Nephron progenitor cell (in vitro differentiated cells): ENCODE results near the gene ZFP92.

Experiments used
- DNase-seq: peaks from one replicate; pipeline ENCODE4 v3.0.0; 2021
- H3K27ac Mint-ChIP-seq: 2 replicates; pipeline ENCODE4 v1.8.0; 2021; ENCODE audit warnings: mild to moderate bottlenecking, moderate library complexity, mixed read lengths
- H3K27me3 Mint-ChIP-seq: 2 replicates; pipeline ENCODE4 v1.8.0; 2021; ENCODE audit warnings: mild to moderate bottlenecking, low read depth, mixed read lengths; ENCODE audit not compliant: poor library complexity
- H3K36me3 Mint-ChIP-seq: 2 replicates; pipeline ENCODE4 v1.8.0; 2021; ENCODE audit warnings: low read depth, mixed read lengths
- H3K4me1 Mint-ChIP-seq: 2 replicates; pipeline ENCODE4 v1.8.0; 2021; ENCODE audit warnings: mixed read lengths
- H3K4me3 Mint-ChIP-seq: 2 replicates; pipeline ENCODE4 v1.8.0; 2021; ENCODE audit warnings: mild to moderate bottlenecking, moderate library complexity, mixed read lengths
- H3K9me3 Mint-ChIP-seq: 2 replicates; pipeline ENCODE4 v1.8.0; 2021; ENCODE audit warnings: mild to moderate bottlenecking, moderate library complexity, mixed read lengths
- CTCF ChIP-seq: fragments of 200-600 bp; sonication (generic); IDR thresholded peaks from 2 replicates; pipeline ENCODE4 v1.5.0; 2021; ENCODE audit warnings: antibody characterized with exemption

Gene ZFP92

GRCh38 chrX:153445856-153446635, 34.8 kb downstream of the ZFP92 start, which contains the start of gene TREX2:
TREX2 (minus strand) TSS chrX:153446056; CDS start chrX:153445430, 626 bp downstream.
- peaks cover 36% of the 10 kb centered on the region for H3K9me3 Mint-ChIP-seq
- no peak for DNase-seq
- H3K4me1 Mint-ChIP-seq = no peaks in the 10 kb centered on the region
- H3K27ac Mint-ChIP-seq = no peak within 1 kb of the TSS
- peaks cover 6% of the 10 kb centered on the region for H3K27me3 Mint-ChIP-seq
- H3K36me3 Mint-ChIP-seq = no peaks in the 10 kb centered on the region
- no peak for TF ChIP-seq CTCF
- no peak within 1 kb of the TSS for H3K4me3 Mint-ChIP-seq

- no peaks in the 10 kb centered on the region for H3K4me1 Mint-ChIP-seq
- H3K36me3 Mint-ChIP-seq = no peaks in the 10 kb centered on the region
- TF ChIP-seq CTCF = no peak
- no peak overlapping the region for H3K27ac Mint-ChIP-seq
- DNase-seq = no peak
- peaks cover 3% of the 10 kb centered on the region for H3K27me3 Mint-ChIP-seq
- H3K9me3 Mint-ChIP-seq = peaks cover 38% of the 10 kb centered on the region
- H3K4me3 Mint-ChIP-seq = no peak overlapping the region
These were observed 35.3 kb downstream of the ZFP92 start for GRCh38 chrX:153446636-153446936.

GRCh38 chrX:153446950-153447580, 35.8 kb downstream of the ZFP92 start:
- H3K36me3 Mint-ChIP-seq = no peaks in the 10 kb centered on the region
- H3K27ac Mint-ChIP-seq = no peak overlapping the region
- no peak for TF ChIP-seq CTCF
- DNase-seq = no peak
- H3K4me3 Mint-ChIP-seq = no peak overlapping the region
- peaks cover 38% of the 10 kb centered on the region for H3K9me3 Mint-ChIP-seq
- H3K27me3 Mint-ChIP-seq = peaks cover 3% of the 10 kb centered on the region
- no peaks in the 10 kb centered on the region for H3K4me1 Mint-ChIP-seq

- no peak for DNase-seq
- no peaks in the 10 kb centered on the region for H3K4me1 Mint-ChIP-seq
- no peaks in the 10 kb centered on the region for H3K36me3 Mint-ChIP-seq
- no peak overlapping the region for H3K4me3 Mint-ChIP-seq
- no peak overlapping the region for H3K27ac Mint-ChIP-seq
- no peak for TF ChIP-seq CTCF
- peaks cover 41% of the 10 kb centered on the region for H3K9me3 Mint-ChIP-seq
- peaks cover 3% of the 10 kb centered on the region for H3K27me3 Mint-ChIP-seq
These were observed 36.3 kb downstream of the ZFP92 start for GRCh38 chrX:153447581-153447960.

- peaks cover 5% of the 10 kb centered on the region for H3K36me3 Mint-ChIP-seq
These were observed 37.5 kb downstream of the ZFP92 start for GRCh38 chrX:153448556-153449367.

More at GRCh38 chrX:153448556-153449367, 37.5 kb downstream of the ZFP92 start:
- H3K27ac Mint-ChIP-seq = no peak overlapping the region
- H3K27me3 Mint-ChIP-seq = peaks cover 3% of the 10 kb centered on the region
- peaks cover 42% of the 10 kb centered on the region for H3K9me3 Mint-ChIP-seq
- H3K4me3 Mint-ChIP-seq = no peak overlapping the region
- DNase-seq = no peak
- H3K4me1 Mint-ChIP-seq = no peaks in the 10 kb centered on the region
- no peak for TF ChIP-seq CTCF
